ENCODE results near the gene IQCB1. TPM values are rescaled to one million over a fixed set of nuclear protein-coding genes. Genes with fewer than 3 reads are reported as not detected.
"Not testable (repeated sequence)": the region's sequence is repeated elsewhere in the genome, so short reads cannot be mapped to it uniquely, and the experiment has no call there.

The IQCB1 gene
- total RNA-seq (2014; rRNA removed; shearing (Covaris generic)) = 31.0 and 31.7 TPM in 2 replicates

GRCh38 chr3:121834671-121835464 is at the start of gene IQCB1, which contains the start of gene EAF2:
IQCB1 (minus strand) TSS chr3:121835060; CDS start chr3:121828960, 6,100 bp downstream.
EAF2 (plus strand) TSS chr3:121835209; CDS start chr3:121835286, 77 bp downstream.
- peak; percentile 97 for DNase-seq (ENCODE audit: low read depth)

- DNase-seq (ENCODE audit: low read depth) = peak; percentile 16
These were observed 48.6 kb upstream of the IQCB1 start for GRCh38 chr3:121883507-121883906.

GRCh38 chr3:121878411-121878810 is 43.6 kb upstream of the IQCB1 start:
- no peak for DNase-seq (ENCODE audit: low read depth)

- no peak for DNase-seq (ENCODE audit: low read depth)
These were observed 36.6 kb upstream of the IQCB1 start for GRCh38 chr3:121871430-121871829.

GRCh38 chr3:121870717-121871116 is 35.9 kb upstream of the IQCB1 start:
- DNase-seq (ENCODE audit: low read depth) = no peak

- no peak for DNase-seq (ENCODE audit: low read depth)
These were observed 34.9 kb upstream of the IQCB1 start for GRCh38 chr3:121869736-121870135.

GRCh38 chr3:121863801-121864200 is 28.9 kb upstream of the IQCB1 start:
- no peak for DNase-seq (ENCODE audit: low read depth)

- not testable (repeated sequence) for DNase-seq (ENCODE audit: low read depth)
These were observed 28.4 kb upstream of the IQCB1 start for GRCh38 chr3:121863247-121863646.

- DNase-seq (ENCODE audit: low read depth) = not testable (repeated sequence)
These were observed 22.9 kb upstream of the IQCB1 start for GRCh38 chr3:121857778-121858177.

- DNase-seq (ENCODE audit: low read depth) = no peak
These were observed 20.7 kb upstream of the IQCB1 start for GRCh38 chr3:121855555-121855954.

GRCh38 chr3:121852256-121852655 is 17.4 kb upstream of the IQCB1 start:
- DNase-seq (ENCODE audit: low read depth) = no peak

- no peak for DNase-seq (ENCODE audit: low read depth)
These were observed 10.0 kb upstream of the IQCB1 start for GRCh38 chr3:121844892-121845291.

GRCh38 chr3:121839962-121840361 is 5.1 kb upstream of the IQCB1 start:
- DNase-seq (ENCODE audit: low read depth) = no peak

- DNase-seq (ENCODE audit: low read depth) = no peak
These were observed 1.6 kb upstream of the IQCB1 start for GRCh38 chr3:121836481-121836880.

- no peak for DNase-seq (ENCODE audit: low read depth)
These were observed 1.2 kb upstream of the IQCB1 start for GRCh38 chr3:121836064-121836463.

GRCh38 chr3:121835465-121835801 is 573 bp upstream of the IQCB1 start:
- DNase-seq (ENCODE audit: low read depth) = no peak

GRCh38 chr3:121834157-121834670 is 646 bp downstream of the IQCB1 start:
- DNase-seq (ENCODE audit: low read depth) = no peak

- DNase-seq (ENCODE audit: low read depth) = no peak
These were observed 11.9 kb downstream of the IQCB1 start for GRCh38 chr3:121822973-121823372.

GRCh38 chr3:121821421-121822199 is 13.2 kb downstream of the IQCB1 start:
- no peak for DNase-seq (ENCODE audit: low read depth)

GRCh38 chr3:121819236-121819635 is 15.6 kb downstream of the IQCB1 start:
- no peak for DNase-seq (ENCODE audit: low read depth)

GRCh38 chr3:121818578-121818977 is 16.3 kb downstream of the IQCB1 start:
- no peak for DNase-seq (ENCODE audit: low read depth)

- DNase-seq (ENCODE audit: low read depth) = no peak
These were observed 17.1 kb downstream of the IQCB1 start for GRCh38 chr3:121817753-121818152.

- no peak for DNase-seq (ENCODE audit: low read depth)
These were observed 25.6 kb downstream of the IQCB1 start for GRCh38 chr3:121809249-121809648.
